ENCODE measurements around the gene CASP8. TPM values are rescaled to one million over a fixed set of nuclear protein-coding genes. Genes with fewer than 3 reads are reported as not detected.
A peak's percentile ranks its signal among the peaks of the same experiment; 100 is the strongest.

The CASP8 gene
- total and polyA plus RNA-seq, 9 of the 15 experiments (the other 6 are each of a cell fraction or from before 2014, with no cell fraction given) = 10.2 to 31.4 (median 19.4) TPM

DNA sequence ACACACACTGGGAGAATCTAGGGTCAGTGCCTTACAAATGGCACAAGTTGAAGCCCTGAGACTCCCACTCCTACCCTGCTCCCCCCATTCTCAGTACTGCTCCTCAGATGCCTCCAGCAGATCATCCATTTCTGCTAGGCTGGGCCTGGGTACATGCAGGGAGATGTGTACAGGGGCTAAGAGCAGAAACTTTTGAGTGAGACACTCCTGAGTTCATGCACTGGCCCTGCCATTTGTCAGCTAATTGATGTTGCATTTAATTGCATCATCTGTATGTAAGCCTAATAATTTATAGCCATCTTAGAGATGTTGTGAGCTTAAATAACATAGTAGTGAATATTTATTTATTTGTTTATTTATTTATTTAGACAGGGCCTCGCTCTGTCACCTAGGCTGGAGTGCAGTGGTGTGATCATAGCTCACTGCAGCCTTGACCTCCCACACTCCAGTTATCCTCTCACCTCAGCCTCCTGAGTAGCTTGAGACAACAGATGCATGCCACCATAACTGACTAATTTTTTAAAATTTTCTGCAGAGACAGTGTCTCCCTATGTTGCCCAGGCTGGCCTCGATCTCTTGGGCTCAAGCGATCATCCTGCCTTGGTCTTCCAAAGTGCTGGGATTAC is 4.8 kb upstream of the CASP8 start (continued):
- TF ChIP-seq ZSCAN32 (CRISPR knock-in tag; IDR thresholded peaks at IDR 0.05) (peak; percentile 83), RBFOX2 (IDR thresholded peaks at IDR 0.05; ENCODE audit: low read depth, low read length) (0 out of 2 replicates have a peak, but pooled peaks have one; percentile 24), NR3C1 (CRISPR knock-in tag; IDR thresholded peaks at IDR 0.05) (no peak), ZNF740 (CRISPR knock-in tag; IDR thresholded peaks at IDR 0.05) (no peak), ZNF740 (tag; IDR thresholded peaks at IDR 0.05) (no peak), NRF1 (conservative IDR thresholded peaks at IDR 0.05 in 1 of 2, IDR thresholded peaks at IDR 0.05 in 1 of 2) (no peak), FOXP1 (CRISPR knock-in tag; IDR thresholded peaks at IDR 0.05) (no peak), ATF7 (IDR thresholded peaks at IDR 0.05) (peak; percentile 73), TCFL5 (CRISPR knock-in tag; conservative IDR thresholded peaks at IDR 0.05) (no peak), BACH1 (tag; IDR thresholded peaks at IDR 0.05) (0 out of 2 replicates have a peak, but pooled peaks have one; percentile 20)
- TF ChIP-seq, protein P1, sequence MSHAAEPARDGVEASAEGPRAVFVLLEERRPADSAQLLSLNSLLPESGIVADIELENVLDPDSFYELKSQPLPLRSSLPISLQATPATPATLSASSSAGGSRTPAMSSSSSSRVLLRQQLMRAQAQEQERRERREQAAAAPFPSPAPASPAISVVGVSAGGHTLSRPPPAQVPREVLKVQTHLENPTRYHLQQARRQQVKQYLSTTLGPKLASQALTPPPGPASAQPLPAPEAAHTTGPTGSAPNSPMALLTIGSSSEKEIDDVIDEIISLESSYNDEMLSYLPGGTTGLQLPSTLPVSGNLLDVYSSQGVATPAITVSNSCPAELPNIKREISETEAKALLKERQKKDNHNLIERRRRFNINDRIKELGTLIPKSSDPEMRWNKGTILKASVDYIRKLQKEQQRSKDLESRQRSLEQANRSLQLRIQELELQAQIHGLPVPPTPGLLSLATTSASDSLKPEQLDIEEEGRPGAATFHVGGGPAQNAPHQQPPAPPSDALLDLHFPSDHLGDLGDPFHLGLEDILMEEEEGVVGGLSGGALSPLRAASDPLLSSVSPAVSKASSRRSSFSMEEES (CRISPR knock-in tag; IDR thresholded peaks at IDR 0.05) = no peak
